Measurements from ENCODE around the gene DTNA. TPM values are rescaled to one million over a fixed set of nuclear protein-coding genes. Genes with fewer than 3 reads are reported as not detected.

The DTNA gene
- total RNA-seq, 1 experiment from 2014 or later, result 9.6 TPM

- H2AFZ ChIP-seq (ENCODE audit: low read depth, low read length, poor library complexity, severe bottlenecking), result no peak overlapping the region
- intact Hi-C loops (cut with micrococcal nuclease), result loop anchor here (2.0 to 5.0 kb wide), 2 partner anchors 663 to 1554 kb away; no protein-coding TSS in a partner anchor
- no peaks in the 10 kb centered on the region for H3K27me3 ChIP-seq (ENCODE audit: insufficient read depth, low read length)
- no peaks in the 10 kb centered on the region for H3K4me1 ChIP-seq (ENCODE audit: control insufficient read depth in 1 of 2, insufficient read depth in 2 of 2, low read length in 2 of 2)
- no peaks in the 10 kb centered on the region for H4K20me1 ChIP-seq (ENCODE audit: insufficient read depth)
- no peaks in the 10 kb centered on the region for H3K79me2 ChIP-seq (ENCODE audit: insufficient read depth, low read length)
- no peak for TF ChIP-seq ZBTB33 (IDR thresholded peaks at IDR 0.05; ENCODE audit: extremely low read depth, insufficient replicate concordance, low read length)
- no peak for TF ChIP-seq EGR1 (IDR thresholded peaks at IDR 0.05; ENCODE audit: low read depth)
- TF ChIP-seq, protein P1, sequence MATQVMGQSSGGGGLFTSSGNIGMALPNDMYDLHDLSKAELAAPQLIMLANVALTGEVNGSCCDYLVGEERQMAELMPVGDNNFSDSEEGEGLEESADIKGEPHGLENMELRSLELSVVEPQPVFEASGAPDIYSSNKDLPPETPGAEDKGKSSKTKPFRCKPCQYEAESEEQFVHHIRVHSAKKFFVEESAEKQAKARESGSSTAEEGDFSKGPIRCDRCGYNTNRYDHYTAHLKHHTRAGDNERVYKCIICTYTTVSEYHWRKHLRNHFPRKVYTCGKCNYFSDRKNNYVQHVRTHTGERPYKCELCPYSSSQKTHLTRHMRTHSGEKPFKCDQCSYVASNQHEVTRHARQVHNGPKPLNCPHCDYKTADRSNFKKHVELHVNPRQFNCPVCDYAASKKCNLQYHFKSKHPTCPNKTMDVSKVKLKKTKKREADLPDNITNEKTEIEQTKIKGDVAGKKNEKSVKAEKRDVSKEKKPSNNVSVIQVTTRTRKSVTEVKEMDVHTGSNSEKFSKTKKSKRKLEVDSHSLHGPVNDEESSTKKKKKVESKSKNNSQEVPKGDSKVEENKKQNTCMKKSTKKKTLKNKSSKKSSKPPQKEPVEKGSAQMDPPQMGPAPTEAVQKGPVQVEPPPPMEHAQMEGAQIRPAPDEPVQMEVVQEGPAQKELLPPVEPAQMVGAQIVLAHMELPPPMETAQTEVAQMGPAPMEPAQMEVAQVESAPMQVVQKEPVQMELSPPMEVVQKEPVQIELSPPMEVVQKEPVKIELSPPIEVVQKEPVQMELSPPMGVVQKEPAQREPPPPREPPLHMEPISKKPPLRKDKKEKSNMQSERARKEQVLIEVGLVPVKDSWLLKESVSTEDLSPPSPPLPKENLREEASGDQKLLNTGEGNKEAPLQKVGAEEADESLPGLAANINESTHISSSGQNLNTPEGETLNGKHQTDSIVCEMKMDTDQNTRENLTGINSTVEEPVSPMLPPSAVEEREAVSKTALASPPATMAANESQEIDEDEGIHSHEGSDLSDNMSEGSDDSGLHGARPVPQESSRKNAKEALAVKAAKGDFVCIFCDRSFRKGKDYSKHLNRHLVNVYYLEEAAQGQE (IDR thresholded peaks at IDR 0.05; ENCODE audit: low read depth), result no peak
- no peak for TF ChIP-seq EZH2 (IDR thresholded peaks at IDR 0.05)
- TF ChIP-seq, protein P2, sequence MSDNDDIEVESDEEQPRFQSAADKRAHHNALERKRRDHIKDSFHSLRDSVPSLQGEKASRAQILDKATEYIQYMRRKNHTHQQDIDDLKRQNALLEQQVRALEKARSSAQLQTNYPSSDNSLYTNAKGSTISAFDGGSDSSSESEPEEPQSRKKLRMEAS (IDR thresholded peaks at IDR 0.05), result no peak
- no peak for TF ChIP-seq RAD21 (IDR thresholded peaks at IDR 0.05; ENCODE audit: low read depth)
- TF ChIP-seq SIN3A (IDR thresholded peaks at IDR 0.05; ENCODE audit: low read depth), result no peak
- no peak for TF ChIP-seq ELF1 (IDR thresholded peaks at IDR 0.05; ENCODE audit: borderline replicate concordance, low read depth)
- DNase-seq (ENCODE audit: low read depth, low spot score) (no peak), ATAC-seq (no peak)
- BruUV-seq (replicated peaks), result no TSS peak
- no peak overlapping the region for H3K9ac ChIP-seq (ENCODE audit: low read length)
- POLR2A ChIA-PET, result no interaction called here
- no peaks in the 10 kb centered on the region for H3K36me3 ChIP-seq (ENCODE audit: control insufficient read depth in 1 of 2, insufficient read depth in 2 of 2, low read length in 2 of 2)
- H3K9me2 ChIP-seq (ENCODE audit: insufficient read depth), result no peaks in the 10 kb centered on the region
- H3K4me2 ChIP-seq (ENCODE audit: low read length), result no peak overlapping the region
- CTCF ChIA-PET, result no interaction called here
- RAD21 ChIA-PET (ENCODE audit: low non-redundant PET in 1 of 2, low total read pairs in 2 of 2, uncharacterized antibody in 2 of 2, unreplicated experiment in 2 of 2), result no interaction called here
- no peak overlapping the region for H3K4me3 ChIP-seq (replicated peaks in 1 of 2; ENCODE audit: low read depth in 1 of 2, low read length in 2 of 2)
- H3K9me3 ChIP-seq (ENCODE audit: control insufficient read depth in 1 of 2, insufficient read depth in 1 of 2, low read depth in 1 of 2, low read length in 2 of 2), result no peaks in the 10 kb centered on the region
- H3K27ac ChIP-seq (ENCODE audit: low read depth, low read length), result no peak overlapping the region
Measured at GRCh38 chr18:34786162-34786741, 76.2 kb downstream of the DTNA start.

Measured in HCT116 (cell line).